Right lobe of liver (tissue), 4 donors: ENCODE measurements around the gene PKD2L2.

Experiments
- POLR2A ChIP-seq: fragments of 450-650 bp; IDR thresholded peaks from one replicate; pipeline ENCODE4 v1.6.1; 2017; ENCODE audit warnings: antibody characterized with exemption, mild to moderate bottlenecking
- TF ChIP-seq, protein P1 (sequence below), 4 donors: fragments of 200-600 bp in 3 of 4; fragments of 450-650 bp in 1 of 4; IDR thresholded peaks; one replicate each; pipeline versions ENCODE4 v1.5.1 to v1.8.0; 2016 to 2022; ENCODE audit warnings: antibody characterized with exemption in 4 of 4, mild to moderate bottlenecking in 2 of 4
- donor health status: DM: no; HTN: no; CAD: no.
- donor health status: DM: no; HTN: no; CAD: no.
- donor health status: DM: no; HTN: yes; CAD: no.

DNA sequence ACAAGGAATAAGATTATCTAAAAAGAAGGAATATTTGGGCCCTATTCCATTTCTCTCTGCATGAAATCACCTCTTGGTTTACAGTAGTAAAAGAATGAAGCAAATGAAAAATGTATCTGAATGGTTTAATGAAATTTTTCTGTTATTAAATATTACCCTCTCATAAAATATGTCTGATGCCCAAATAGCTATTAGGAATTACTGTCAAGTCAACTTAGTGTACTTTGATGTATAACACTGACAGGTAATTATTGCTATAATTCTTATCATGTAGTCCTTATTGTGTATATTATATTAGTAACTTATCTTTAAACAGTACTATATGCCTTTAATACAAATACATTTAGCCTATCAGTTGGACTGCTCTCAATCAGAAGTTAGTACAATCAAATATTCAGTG lies 13.2 kb upstream of the PKD2L2 start:
- TF ChIP-seq POLR2A = no peak
- TF ChIP-seq, protein P1, sequence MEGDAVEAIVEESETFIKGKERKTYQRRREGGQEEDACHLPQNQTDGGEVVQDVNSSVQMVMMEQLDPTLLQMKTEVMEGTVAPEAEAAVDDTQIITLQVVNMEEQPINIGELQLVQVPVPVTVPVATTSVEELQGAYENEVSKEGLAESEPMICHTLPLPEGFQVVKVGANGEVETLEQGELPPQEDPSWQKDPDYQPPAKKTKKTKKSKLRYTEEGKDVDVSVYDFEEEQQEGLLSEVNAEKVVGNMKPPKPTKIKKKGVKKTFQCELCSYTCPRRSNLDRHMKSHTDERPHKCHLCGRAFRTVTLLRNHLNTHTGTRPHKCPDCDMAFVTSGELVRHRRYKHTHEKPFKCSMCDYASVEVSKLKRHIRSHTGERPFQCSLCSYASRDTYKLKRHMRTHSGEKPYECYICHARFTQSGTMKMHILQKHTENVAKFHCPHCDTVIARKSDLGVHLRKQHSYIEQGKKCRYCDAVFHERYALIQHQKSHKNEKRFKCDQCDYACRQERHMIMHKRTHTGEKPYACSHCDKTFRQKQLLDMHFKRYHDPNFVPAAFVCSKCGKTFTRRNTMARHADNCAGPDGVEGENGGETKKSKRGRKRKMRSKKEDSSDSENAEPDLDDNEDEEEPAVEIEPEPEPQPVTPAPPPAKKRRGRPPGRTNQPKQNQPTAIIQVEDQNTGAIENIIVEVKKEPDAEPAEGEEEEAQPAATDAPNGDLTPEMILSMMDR (IDR thresholded peaks at IDR 0.05) = no peak
